Activated B cell treated with CpG ODN at 0.5 μM for 24 hours (primary cell): Measurements from ENCODE around the gene ST6GALNAC2. TPM values are rescaled to one million over a fixed set of nuclear protein-coding genes. Genes with fewer than 3 reads are reported as not detected.
"Not testable (repeated sequence)": the region's sequence is repeated elsewhere in the genome, so short reads cannot be mapped to it uniquely, and the experiment has no call there.

Source experiments
- ATAC-seq: fragments of 200-7000 bp; cut with Tn5 transposase; one replicate; pipeline ENCODE4 v1.10.0; 2021; ENCODE audit warnings: low read depth, mild to moderate bottlenecking, moderate library complexity
- CTCF ChIA-PET: fragments of 350-600 bp; sonication (Branson Sonifier 250); formaldehyde crosslinking; loops from one replicate; lab custom pipeline; 2021; ENCODE audit warnings: antibody characterized with exemption; lab: Charles Lee
- POLR2A ChIA-PET: fragments of 350-600 bp; sonication (Branson Sonifier 250); formaldehyde crosslinking; loops from one replicate; lab custom pipeline; 2021; ENCODE audit warnings: antibody characterized with exemption; lab: Charles Lee
- DNase-seq: peaks from one replicate; pipeline ENCODE4 v3.0.0; 2022
- H3K27ac Mint-ChIP-seq: one replicate; pipeline ENCODE4 v1.8.0; 2020; ENCODE audit warnings: mixed read lengths
- H3K27me3 Mint-ChIP-seq: one replicate; pipeline ENCODE4 v1.8.0; 2021; ENCODE audit warnings: mixed read lengths
- H3K36me3 Mint-ChIP-seq: one replicate; pipeline ENCODE4 v1.8.0; 2021; ENCODE audit warnings: low read depth, mixed read lengths
- H3K4me1 Mint-ChIP-seq: one replicate; pipeline ENCODE4 v1.8.0; 2021; ENCODE audit warnings: mixed read lengths
- H3K4me3 Mint-ChIP-seq: one replicate; pipeline ENCODE4 v1.8.0; 2020; ENCODE audit warnings: mild to moderate bottlenecking, mixed read lengths
- H3K9me3 Mint-ChIP-seq: one replicate; pipeline ENCODE4 v1.8.0; 2020; ENCODE audit warnings: mixed read lengths
- CTCF ChIP-seq: fragments of 200-600 bp; IDR thresholded peaks from one replicate; pipeline ENCODE4 v1.8.0; 2022; ENCODE audit warnings: antibody characterized with exemption, mild to moderate bottlenecking
- intact Hi-C: fragments of 100-400 bp; cut with micrococcal nuclease; formaldehyde crosslinking; loops from one replicate; pipeline ENCODE4 v1.15.1; 2024
- total RNA-seq: library from RNA; stranded (reverse); gene quantifications from 2 replicates; pipeline ENCODE4 v1.2.3, GENCODE V29; 2022

Gene ST6GALNAC2
- total RNA-seq, 1 donor from 2014 or later = not detected

GRCh38 chr17:76523084-76524037 is 62.3 kb downstream of the ST6GALNAC2 start:
- H3K9me3 Mint-ChIP-seq = no peaks in the 10 kb centered on the region
- H3K27me3 Mint-ChIP-seq = peaks cover 3% of the 10 kb centered on the region
- H3K27ac Mint-ChIP-seq = peak overlapping the region; percentile 41
- peak; percentile 45 for ATAC-seq
- peaks cover 29% of the 10 kb centered on the region for H3K4me1 Mint-ChIP-seq
- H3K4me3 Mint-ChIP-seq = peak overlapping the region; percentile 44
- ChIA-PET POLR2A (interaction anchor here (0.9 to 1.8 kb wide), 7 partner anchors 22 to 148 kb away, joined by 3 to 8 read pairs (median 4); no protein-coding TSS in a partner anchor), CTCF (interaction anchor here (0.5 to 4.6 kb wide), 21 partner anchors 8 to 222 kb away, joined by 3 to 88 read pairs (median 5); partner anchors contain the start of gene PRCD)
- intact Hi-C loops = loop anchor here (1.0 to 2.0 kb wide), 4 partner anchors 24 to 192 kb away; no protein-coding TSS in a partner anchor
- DNase-seq = peak; percentile 82
- H3K36me3 Mint-ChIP-seq = no peaks in the 10 kb centered on the region
- peak; percentile 91 for TF ChIP-seq CTCF

- CTCF ChIA-PET = interaction anchor here (3.1 to 4.6 kb wide), 3 partner anchors 24 to 103 kb away, joined by 19 to 88 read pairs (median 52); no protein-coding TSS in a partner anchor
- H3K36me3 Mint-ChIP-seq, DNase-seq, H3K27me3 Mint-ChIP-seq, H3K4me3 Mint-ChIP-seq, POLR2A ChIA-PET, H3K9me3 Mint-ChIP-seq, ATAC-seq, H3K27ac Mint-ChIP-seq: not testable (repeated sequence)
- peaks cover 23% of the 10 kb centered on the region for H3K4me1 Mint-ChIP-seq
- intact Hi-C loops = loop anchor here (2.0 kb wide), 1 partner anchor 35 kb away; no protein-coding TSS in a partner anchor
Measured at GRCh38 chr17:76521683-76522082, 64.0 kb downstream of the ST6GALNAC2 start.

GRCh38 chr17:76521262-76521661 is 64.4 kb downstream of the ST6GALNAC2 start:
- DNase-seq (no peak), ATAC-seq (no peak)
- TF ChIP-seq CTCF = no peak
- POLR2A ChIA-PET = no interaction called here
- CTCF ChIA-PET = interaction anchor here (3.1 to 4.6 kb wide), 3 partner anchors 25 to 103 kb away, joined by 19 to 88 read pairs (median 52); no protein-coding TSS in a partner anchor
- intact Hi-C loops = no loop called here
- no peaks in the 10 kb centered on the region for H3K9me3 Mint-ChIP-seq
- peaks cover 3% of the 10 kb centered on the region for H3K27me3 Mint-ChIP-seq
- no peaks in the 10 kb centered on the region for H3K36me3 Mint-ChIP-seq
- no peak overlapping the region for H3K4me3 Mint-ChIP-seq
- no peak overlapping the region for H3K27ac Mint-ChIP-seq
- peaks cover 24% of the 10 kb centered on the region for H3K4me1 Mint-ChIP-seq

GRCh38 chr17:76519048-76519966 is 66.4 kb downstream of the ST6GALNAC2 start:
- Mint-ChIP-seq H3K4me1 (peaks cover 31% of the 10 kb centered on the region), H3K36me3 (no peaks in the 10 kb centered on the region), H3K27ac (no peak overlapping the region), H3K27me3 (peaks cover 3% of the 10 kb centered on the region), H3K4me3 (no peak overlapping the region), H3K9me3 (no peaks in the 10 kb centered on the region)
- DNase-seq (no peak), ATAC-seq (no peak)
- intact Hi-C loops = loop anchor here (10.0 kb wide), 1 partner anchor 415 kb away; the partner anchor contains the start of gene EXOC7
- POLR2A ChIA-PET = interaction anchor here (0.6 to 1.0 kb wide), 2 partner anchors 9 to 32 kb away, joined by 4 to 5 read pairs; no protein-coding TSS in a partner anchor
- TF ChIP-seq CTCF = no peak
- CTCF ChIA-PET = interaction anchor here (1.4 kb wide), 1 partner anchor 105 kb away, joined by 7 read pairs; no protein-coding TSS in a partner anchor

GRCh38 chr17:76517638-76518038 is 68.0 kb downstream of the ST6GALNAC2 start:
- intact Hi-C loops = loop anchor here (10.0 kb wide), 1 partner anchor 413 kb away; the partner anchor contains the start of gene EXOC7
- Mint-ChIP-seq H3K4me3 (no peak overlapping the region), H3K9me3 (no peaks in the 10 kb centered on the region), H3K4me1 (peaks cover 23% of the 10 kb centered on the region), H3K27ac (no peak overlapping the region), H3K36me3 (no peaks in the 10 kb centered on the region), H3K27me3 (peaks cover 1% of the 10 kb centered on the region)
- ATAC-seq (no peak), DNase-seq (no peak)
- ChIA-PET CTCF (interaction anchor here (1.0 to 1.5 kb wide), 3 partner anchors 10 to 106 kb away, joined by 3 to 7 read pairs (median 6); no protein-coding TSS in a partner anchor), POLR2A (interaction anchor here (0.6 to 0.7 kb wide), 2 partner anchors 28 to 1865 kb away, joined by 6 to 15 read pairs; no protein-coding TSS in a partner anchor)
- no peak for TF ChIP-seq CTCF
